OCI-LY1 (cell line): ENCODE data around the gene FSD1L.

Experiments
- H2AFZ ChIP-seq: fragments of 200-600 bp; sonication (generic), shearing (Covaris generic); 2 replicates; pipeline ENCODE4 v1.6.0; 2014; ENCODE audit warnings: antibody characterized with exemption, mild to moderate bottlenecking, low read length
- H3F3A ChIP-seq: fragments of 200-600 bp; sonication (generic), shearing (Covaris generic); 2 replicates; pipeline ENCODE4 v1.6.0; 2014; ENCODE audit warnings: mild to moderate bottlenecking, antibody characterized with exemption, low read length, moderate library complexity; ENCODE audit not compliant: insufficient read depth
- H3K27ac ChIP-seq: fragments of 200-600 bp; sonication (generic); 2 replicates; pipeline ENCODE4 v1.5.1; 2014; ENCODE audit warnings: low read length, mixed run types, mild to moderate bottlenecking, low read depth; ENCODE audit not compliant: poor library complexity, severe bottlenecking
- H3K27me3 ChIP-seq: fragments of 200-600 bp; sonication (generic); 2 replicates; pipeline ENCODE4 v1.6.0; 2014; ENCODE audit warnings: antibody characterized with exemption, mild to moderate bottlenecking, low read length, moderate library complexity; ENCODE audit not compliant: insufficient read depth
- H3K36me3 ChIP-seq: fragments of 200-600 bp; sonication (generic); 2 replicates; pipeline ENCODE4 v1.6.1; 2014; ENCODE audit warnings: mild to moderate bottlenecking, antibody characterized with exemption, low read length, moderate library complexity, mixed read lengths; ENCODE audit not compliant: insufficient read depth
- H3K4me1 ChIP-seq: fragments of 200-600 bp; sonication (generic); 2 replicates; pipeline ENCODE4 v1.5.1; 2014; ENCODE audit warnings: mild to moderate bottlenecking, low read length, moderate library complexity; ENCODE audit not compliant: insufficient read depth, severe bottlenecking
- H3K4me2 ChIP-seq: fragments of 200-600 bp; sonication (generic), shearing (Covaris generic); 2 replicates; pipeline ENCODE4 v1.6.1; 2014; ENCODE audit warnings: low read length
- H3K4me3 ChIP-seq: fragments of 200-600 bp; sonication (generic); 2 replicates; pipeline ENCODE4 v1.5.1; 2014; ENCODE audit warnings: low read length, low read depth, mild to moderate bottlenecking, mixed read lengths; ENCODE audit not compliant: poor library complexity, severe bottlenecking
- H3K79me2 ChIP-seq: fragments of 200-600 bp; shearing (Covaris generic); 2 replicates; pipeline ENCODE4 v1.6.1; 2016; ENCODE audit warnings: mixed run types, low read length, mixed read lengths; ENCODE audit not compliant: insufficient read depth
- H3K9ac ChIP-seq: fragments of 200-600 bp; sonication (generic), shearing (Covaris generic); 2 replicates; pipeline ENCODE4 v1.6.1; 2014; ENCODE audit warnings: mild to moderate bottlenecking, low read length, mixed read lengths
- H3K9me2 ChIP-seq: fragments of 200-600 bp; sonication (generic), shearing (Covaris generic); 2 replicates; pipeline ENCODE4 v1.6.1; 2014; ENCODE audit warnings: low read depth, mild to moderate bottlenecking, low read length, mixed read lengths
- H3K9me3 ChIP-seq: fragments of 200-600 bp; shearing (Covaris generic); 2 replicates; pipeline ENCODE4 v1.6.1; 2014; ENCODE audit warnings: low read length, mixed read lengths
- H4K20me1 ChIP-seq: fragments of 200-600 bp; sonication (generic), shearing (Covaris generic); 2 replicates; pipeline ENCODE4 v1.6.0; 2016; ENCODE audit warnings: mild to moderate bottlenecking, low read length; ENCODE audit not compliant: insufficient read depth
- EZH2 ChIP-seq: fragments of 200-600 bp; sonication (generic), shearing (Covaris generic); IDR thresholded peaks from 2 replicates; pipeline ENCODE4 v1.8.0; 2017; ENCODE audit warnings: borderline replicate concordance, mixed run types, mild to moderate bottlenecking, antibody characterized with exemption, low read length, moderate library complexity, mixed read lengths
- TF ChIP-seq, protein P1 (sequence below): fragments of 200-600 bp; sonication (generic), shearing (Covaris generic); IDR thresholded peaks from 2 replicates; pipeline ENCODE4 v1.5.1; 2017; ENCODE audit warnings: mild to moderate bottlenecking, antibody characterized with exemption, low read length, moderate library complexity, mixed read lengths

The FSD1L gene

DNA sequence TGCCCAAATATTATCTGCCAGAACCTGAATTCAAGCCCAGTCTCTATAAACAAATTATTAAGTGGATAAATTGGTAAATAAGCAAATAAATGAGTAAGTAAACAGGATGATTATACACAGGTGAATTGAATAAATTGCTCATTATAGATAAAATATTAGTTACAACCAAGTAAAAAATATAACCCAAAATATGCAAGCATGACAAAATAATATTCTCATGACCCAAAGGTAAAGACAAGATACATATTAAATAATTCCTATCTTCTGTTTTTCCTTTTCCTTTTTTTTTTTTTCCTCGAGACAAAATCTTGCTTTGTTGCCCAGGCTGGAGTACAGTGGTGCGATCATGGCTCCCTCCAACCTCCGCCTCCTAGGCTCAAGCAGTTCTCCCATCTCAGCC is 21.2 kb upstream of the FSD1L start:
- Histone ChIP-seq H3K9me3 (no peaks in the 10 kb centered on the region), H3K4me2 (no peak overlapping the region)

DNA sequence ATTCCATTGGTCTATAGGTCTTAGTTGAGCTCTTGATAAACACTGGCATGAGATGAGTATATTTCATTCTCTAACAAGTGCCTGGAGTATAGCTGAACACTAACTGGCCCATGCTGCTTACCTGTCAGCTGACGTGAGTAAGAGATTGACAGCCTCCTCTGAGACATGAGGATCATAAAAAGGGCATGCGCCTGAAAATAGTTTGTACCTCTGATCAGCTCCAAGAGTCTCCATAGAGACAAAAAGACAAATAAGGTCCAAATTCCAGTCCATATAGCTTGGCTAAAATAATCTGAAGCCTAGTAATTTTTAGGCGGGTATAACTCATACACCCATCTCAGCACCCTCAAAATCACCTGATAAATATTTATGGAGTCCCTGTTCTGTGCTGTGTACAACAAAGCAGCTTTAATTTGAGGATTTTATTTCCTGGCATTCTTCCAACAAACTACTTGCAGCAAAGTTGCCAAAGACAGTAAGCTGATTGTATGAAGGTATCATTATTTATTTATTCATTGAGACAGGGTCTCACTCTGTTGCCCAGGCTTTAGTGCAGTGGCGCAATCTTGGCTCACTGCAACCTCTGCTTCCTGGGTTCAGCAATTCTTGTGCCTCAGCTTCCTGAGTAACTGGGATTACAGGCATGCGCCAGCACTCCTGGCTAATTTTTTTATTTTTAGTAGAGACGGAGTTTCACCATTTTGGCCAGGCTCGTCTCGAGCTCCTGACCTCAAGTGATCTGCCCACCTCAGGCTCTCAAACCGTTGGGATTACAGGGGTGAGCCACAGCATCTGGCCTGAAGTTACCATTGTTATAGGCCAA is 16.2 kb upstream of the FSD1L start:
- no peaks in the 10 kb centered on the region for H3K9me2 ChIP-seq
- no peak for TF ChIP-seq EZH2
- TF ChIP-seq, protein P1, sequence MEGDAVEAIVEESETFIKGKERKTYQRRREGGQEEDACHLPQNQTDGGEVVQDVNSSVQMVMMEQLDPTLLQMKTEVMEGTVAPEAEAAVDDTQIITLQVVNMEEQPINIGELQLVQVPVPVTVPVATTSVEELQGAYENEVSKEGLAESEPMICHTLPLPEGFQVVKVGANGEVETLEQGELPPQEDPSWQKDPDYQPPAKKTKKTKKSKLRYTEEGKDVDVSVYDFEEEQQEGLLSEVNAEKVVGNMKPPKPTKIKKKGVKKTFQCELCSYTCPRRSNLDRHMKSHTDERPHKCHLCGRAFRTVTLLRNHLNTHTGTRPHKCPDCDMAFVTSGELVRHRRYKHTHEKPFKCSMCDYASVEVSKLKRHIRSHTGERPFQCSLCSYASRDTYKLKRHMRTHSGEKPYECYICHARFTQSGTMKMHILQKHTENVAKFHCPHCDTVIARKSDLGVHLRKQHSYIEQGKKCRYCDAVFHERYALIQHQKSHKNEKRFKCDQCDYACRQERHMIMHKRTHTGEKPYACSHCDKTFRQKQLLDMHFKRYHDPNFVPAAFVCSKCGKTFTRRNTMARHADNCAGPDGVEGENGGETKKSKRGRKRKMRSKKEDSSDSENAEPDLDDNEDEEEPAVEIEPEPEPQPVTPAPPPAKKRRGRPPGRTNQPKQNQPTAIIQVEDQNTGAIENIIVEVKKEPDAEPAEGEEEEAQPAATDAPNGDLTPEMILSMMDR, result no peak
- H2AFZ ChIP-seq, result no peak overlapping the region
- no peaks in the 10 kb centered on the region for H3K27me3 ChIP-seq
- H3F3A ChIP-seq, result no peaks in the 10 kb centered on the region
- H3K9ac ChIP-seq, result no peak overlapping the region
- H3K4me1 ChIP-seq, result no peaks in the 10 kb centered on the region
- H3K4me2 ChIP-seq, result no peak overlapping the region
- no peak overlapping the region for H3K27ac ChIP-seq
- no peaks in the 10 kb centered on the region for H3K36me3 ChIP-seq
- no peaks in the 10 kb centered on the region for H4K20me1 ChIP-seq
- no peak overlapping the region for H3K4me3 ChIP-seq
- H3K9me3 ChIP-seq, result no peaks in the 10 kb centered on the region
- no peaks in the 10 kb centered on the region for H3K79me2 ChIP-seq

More for the DNA sequence above, 21.2 kb upstream of the FSD1L start:
- no peaks in the 10 kb centered on the region for H3K9me2 ChIP-seq
- no peak for TF ChIP-seq EZH2
- TF ChIP-seq, protein P1, result no peak
- no peaks in the 10 kb centered on the region for H3K79me2 ChIP-seq
- no peak overlapping the region for H3K9ac ChIP-seq
- no peaks in the 10 kb centered on the region for H4K20me1 ChIP-seq
- no peak overlapping the region for H3K4me3 ChIP-seq
- no peaks in the 10 kb centered on the region for H3K4me1 ChIP-seq
- no peaks in the 10 kb centered on the region for H3F3A ChIP-seq
- no peaks in the 10 kb centered on the region for H3K36me3 ChIP-seq
- no peak overlapping the region for H3K27ac ChIP-seq
- H2AFZ ChIP-seq, result no peak overlapping the region
- no peaks in the 10 kb centered on the region for H3K27me3 ChIP-seq

DNA sequence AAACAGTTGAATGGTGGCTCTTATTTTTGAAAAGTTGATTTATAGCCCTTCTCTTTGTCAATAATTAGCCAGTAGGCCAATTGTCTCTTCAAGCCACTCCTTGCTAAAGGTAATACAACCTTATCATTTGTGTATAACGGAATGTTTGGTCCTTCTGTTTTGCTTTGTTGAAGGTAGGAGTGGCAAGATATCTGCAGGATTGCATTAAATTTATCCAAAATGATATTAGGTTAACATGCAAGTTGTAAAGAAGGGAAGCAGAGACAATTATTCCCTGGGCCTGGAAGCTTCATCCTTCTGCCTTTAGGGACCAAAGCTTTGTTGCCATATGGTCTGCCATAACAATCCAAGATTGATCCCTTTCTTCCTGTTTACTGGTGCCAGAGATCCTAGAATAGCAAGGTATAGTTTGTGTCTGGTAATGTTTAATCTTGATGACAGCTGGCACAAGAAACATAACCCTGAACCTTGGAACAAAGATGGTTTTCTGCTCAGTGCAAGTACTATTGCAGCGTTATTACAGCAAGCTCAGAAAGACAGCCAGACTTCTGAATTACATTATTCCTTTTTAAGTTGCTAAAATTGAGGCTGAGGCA is 15.5 kb upstream of the FSD1L start:
- Histone ChIP-seq H3K27ac (no peak overlapping the region), H3K9me3 (no peaks in the 10 kb centered on the region), H2AFZ (no peak overlapping the region), H3K4me3 (no peak overlapping the region), H3K9me2 (no peaks in the 10 kb centered on the region), H3K9ac (no peak overlapping the region), H3K27me3 (no peaks in the 10 kb centered on the region), H4K20me1 (no peaks in the 10 kb centered on the region), H3K4me2 (no peak overlapping the region), H3K79me2 (no peaks in the 10 kb centered on the region), H3K36me3 (no peaks in the 10 kb centered on the region), H3F3A (no peaks in the 10 kb centered on the region), H3K4me1 (no peaks in the 10 kb centered on the region)
- no peak for TF ChIP-seq EZH2
